GM10266 (cell line): Measurements from ENCODE around the gene PRR3.

ENCODE experiments used
- DNase-seq: peaks from one replicate; pipeline ENCODE4 v3.0.0; 2012; ENCODE audit errors: extremely low spot score
- TF ChIP-seq, protein P1 (sequence below): IDR thresholded peaks from 2 replicates; pipeline ENCODE4 v1.5.1; 2012; ENCODE audit warnings: mild to moderate bottlenecking, low read depth; ENCODE audit not compliant: control insufficient read depth, insufficient read depth; ENCODE audit errors: missing control alignments

PRR3 gene

DNA sequence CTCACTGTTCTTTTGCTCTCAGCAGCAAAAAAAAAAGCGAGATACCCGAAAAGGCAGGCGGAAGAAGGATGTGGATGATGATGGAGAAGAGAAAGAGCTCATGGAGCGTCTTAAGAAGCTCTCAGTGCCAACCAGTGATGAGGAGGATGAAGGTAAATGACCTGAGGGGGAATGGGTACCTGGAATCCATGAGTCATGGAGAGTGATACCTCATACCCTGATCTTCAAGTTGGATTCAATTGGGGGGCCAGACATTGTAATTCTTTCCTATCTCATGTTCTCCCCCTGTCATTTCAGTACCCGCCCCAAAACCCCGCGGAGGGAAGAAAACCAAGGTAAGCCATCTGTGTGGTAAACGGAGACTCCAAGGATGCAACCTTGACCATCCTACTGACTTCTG, 21.0 kb downstream of the PRR3 start:
- TF ChIP-seq, protein P1, sequence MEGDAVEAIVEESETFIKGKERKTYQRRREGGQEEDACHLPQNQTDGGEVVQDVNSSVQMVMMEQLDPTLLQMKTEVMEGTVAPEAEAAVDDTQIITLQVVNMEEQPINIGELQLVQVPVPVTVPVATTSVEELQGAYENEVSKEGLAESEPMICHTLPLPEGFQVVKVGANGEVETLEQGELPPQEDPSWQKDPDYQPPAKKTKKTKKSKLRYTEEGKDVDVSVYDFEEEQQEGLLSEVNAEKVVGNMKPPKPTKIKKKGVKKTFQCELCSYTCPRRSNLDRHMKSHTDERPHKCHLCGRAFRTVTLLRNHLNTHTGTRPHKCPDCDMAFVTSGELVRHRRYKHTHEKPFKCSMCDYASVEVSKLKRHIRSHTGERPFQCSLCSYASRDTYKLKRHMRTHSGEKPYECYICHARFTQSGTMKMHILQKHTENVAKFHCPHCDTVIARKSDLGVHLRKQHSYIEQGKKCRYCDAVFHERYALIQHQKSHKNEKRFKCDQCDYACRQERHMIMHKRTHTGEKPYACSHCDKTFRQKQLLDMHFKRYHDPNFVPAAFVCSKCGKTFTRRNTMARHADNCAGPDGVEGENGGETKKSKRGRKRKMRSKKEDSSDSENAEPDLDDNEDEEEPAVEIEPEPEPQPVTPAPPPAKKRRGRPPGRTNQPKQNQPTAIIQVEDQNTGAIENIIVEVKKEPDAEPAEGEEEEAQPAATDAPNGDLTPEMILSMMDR: no peak
- no peak for DNase-seq

DNA sequence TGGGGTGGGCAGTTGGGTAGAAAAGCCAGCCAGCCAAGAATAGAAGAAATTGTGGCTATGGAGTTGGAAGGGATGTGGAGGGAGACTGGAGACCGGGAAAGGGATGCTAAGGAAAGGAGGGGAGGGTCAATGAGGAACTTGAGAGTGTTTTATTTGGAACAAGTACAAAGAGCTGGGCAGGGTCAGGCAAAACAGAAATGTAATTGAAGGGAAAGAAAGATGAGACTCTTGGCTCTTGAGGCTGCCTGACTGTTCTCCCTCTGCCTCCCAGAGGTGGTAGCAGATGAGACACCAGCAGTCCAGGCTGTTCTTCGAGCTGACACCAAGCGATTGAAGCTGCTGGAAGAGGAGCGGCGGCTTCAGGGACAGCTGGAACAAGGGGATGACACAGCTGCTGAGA, 26.8 kb downstream of the PRR3 start:
- DNase-seq: no peak
- TF ChIP-seq, protein P1: no peak

DNA sequence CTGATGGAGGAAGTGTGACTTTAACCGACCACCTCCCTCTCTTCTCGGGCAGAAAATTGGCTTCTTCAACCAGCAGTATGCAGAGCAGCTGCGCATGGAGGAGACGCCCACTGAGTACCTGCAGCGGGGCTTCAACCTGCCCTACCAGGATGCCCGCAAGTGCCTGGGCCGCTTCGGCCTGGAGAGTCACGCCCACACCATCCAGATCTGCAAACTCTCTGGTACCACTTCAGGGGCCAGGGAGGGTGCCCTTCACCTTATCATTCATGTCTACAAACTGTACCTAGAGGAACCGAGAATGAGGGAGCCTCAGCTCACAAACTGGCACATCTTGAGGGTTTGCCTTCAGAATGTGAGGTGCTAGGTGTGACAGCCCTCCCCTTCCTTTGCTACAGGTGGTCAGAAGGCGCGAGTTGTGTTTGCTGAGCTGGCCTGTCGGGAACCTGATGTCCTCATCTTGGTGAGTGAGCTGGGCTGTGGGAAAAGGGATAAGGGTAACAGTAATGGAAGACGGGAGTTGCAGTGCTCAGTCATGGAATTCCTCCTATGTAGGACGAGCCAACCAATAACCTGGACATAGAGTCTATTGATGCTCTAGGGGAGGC, 32.8 kb downstream of the PRR3 start:
- DNase-seq: no peak
- TF ChIP-seq, protein P1: no peak

DNA sequence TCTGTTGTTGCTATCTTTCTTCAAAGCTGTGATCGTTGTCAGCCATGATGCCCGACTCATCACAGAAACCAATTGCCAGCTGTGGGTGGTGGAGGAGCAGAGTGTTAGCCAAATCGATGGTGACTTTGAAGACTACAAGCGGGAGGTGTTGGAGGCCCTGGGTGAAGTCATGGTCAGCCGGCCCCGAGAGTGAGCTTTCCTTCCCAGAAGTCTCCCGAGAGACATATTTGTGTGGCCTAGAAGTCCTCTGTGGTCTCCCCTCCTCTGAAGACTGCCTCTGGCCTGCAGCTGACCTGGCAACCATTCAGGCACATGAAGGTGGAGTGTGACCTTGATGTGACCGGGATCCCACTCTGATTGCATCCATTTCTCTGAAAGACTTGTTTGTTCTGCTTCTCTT, 33.4 kb downstream of the PRR3 start:
- TF ChIP-seq, protein P1: no peak
- DNase-seq: no peak

DNA sequence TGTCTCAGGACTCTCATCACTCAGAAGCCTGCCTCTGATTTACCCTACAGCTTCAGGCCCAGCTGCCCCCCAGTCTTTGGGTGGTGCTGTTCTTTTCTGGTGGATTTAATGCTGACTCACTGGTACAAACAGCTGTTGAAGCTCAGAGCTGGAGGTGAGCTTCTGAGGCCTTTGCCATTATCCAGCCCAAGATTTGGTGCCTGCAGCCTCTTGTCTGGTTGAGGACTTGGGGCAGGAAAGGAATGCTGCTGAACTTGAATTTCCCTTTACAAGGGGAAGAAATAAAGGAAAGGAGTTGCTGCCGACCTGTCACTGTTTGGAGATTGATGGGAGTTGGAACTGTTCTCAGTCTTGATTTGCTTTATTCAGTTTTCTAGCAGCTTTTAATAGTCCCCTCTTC, 33.9 kb downstream of the PRR3 start:
- TF ChIP-seq, protein P1: no peak
- no peak for DNase-seq

DNA sequence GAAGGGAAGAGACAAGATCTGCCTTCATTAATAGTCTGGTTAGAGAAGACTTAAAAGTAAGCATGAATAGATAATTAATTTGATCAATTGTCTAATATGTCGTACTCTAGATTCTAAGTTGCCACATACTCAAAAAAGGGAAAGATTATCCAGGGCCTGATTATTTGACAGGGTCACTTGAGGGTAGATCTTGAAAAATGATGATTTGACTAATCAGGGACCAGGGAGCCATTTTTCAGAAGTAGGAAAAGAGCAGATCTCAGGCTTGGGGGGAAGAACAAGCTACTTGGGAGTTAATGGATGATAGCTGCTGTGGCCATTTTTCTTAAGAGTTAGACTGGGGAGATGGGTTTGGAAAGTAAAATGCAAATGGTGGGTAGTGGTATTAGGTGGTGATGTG, 35.2 kb downstream of the PRR3 start:
- TF ChIP-seq, protein P1: no peak

DNA sequence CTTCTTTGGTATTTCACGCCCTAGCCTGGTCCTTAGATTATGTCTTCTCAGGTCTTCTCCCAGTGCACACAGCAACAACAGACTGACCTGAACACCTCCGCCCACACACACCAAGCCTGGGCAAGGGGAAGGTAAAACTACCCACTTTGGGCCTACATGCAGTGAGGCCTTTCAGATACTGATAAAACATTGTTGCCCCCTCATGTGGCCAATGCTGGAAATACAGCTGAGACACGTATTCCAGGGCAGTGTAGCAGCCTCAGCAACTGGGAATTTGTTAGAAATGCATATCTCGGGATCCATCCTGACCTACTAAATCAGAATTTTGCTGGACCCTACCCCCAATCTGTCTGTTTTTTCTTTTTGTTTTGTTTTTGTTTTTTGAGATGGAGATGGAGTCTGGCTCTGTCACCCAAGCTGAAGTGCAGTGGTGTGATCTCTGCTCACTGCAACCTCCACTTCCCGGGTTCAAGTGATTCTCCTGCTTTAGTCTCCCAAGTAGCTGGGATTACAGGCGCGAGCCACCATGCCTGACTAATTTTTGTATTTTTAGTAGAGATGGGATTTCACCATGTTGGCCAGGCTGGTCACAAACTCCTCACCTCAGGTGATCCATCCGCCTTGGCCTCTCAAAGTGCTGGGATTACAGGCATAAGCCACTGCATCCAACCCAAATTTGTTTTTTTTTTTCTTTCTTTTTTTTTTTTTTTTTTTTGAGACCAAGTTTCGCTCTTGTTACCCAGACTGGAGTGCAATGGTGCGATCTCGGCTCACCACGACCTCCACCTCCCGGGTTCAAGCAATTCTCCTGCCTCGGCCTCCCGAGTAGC, 40.4 kb downstream of the PRR3 start:
- peak; percentile 79 for DNase-seq
- TF ChIP-seq, protein P1: peak; percentile 85

More for the DNA sequence above, 35.2 kb downstream of the PRR3 start:
- no peak for DNase-seq
